GM12892 (cell line): ENCODE measurements around the gene INPP4B.
A peak's percentile ranks its signal among the peaks of the same experiment; 100 is the strongest.

Experiments used
- DNase-seq: peaks from one replicate; pipeline ENCODE4 v3.0.0; 2011; ENCODE audit not compliant: insufficient read length
- FAIRE-seq: peaks from 2 replicates; lab custom pipeline; 2011; peaks lifted over from hg19 to GRCh38; lab: Jason Lieb, UNC
- POLR2A ChIP-seq: IDR thresholded peaks from 2 replicates; pipeline ENCODE4 v1.6.1; 2011; ENCODE audit warnings: low read depth, low read length, control low read depth
- POLR2AphosphoS5 ChIP-seq: IDR thresholded peaks from 2 replicates; pipeline ENCODE4 v1.6.1; 2011; ENCODE audit warnings: low read depth, low read length, control low read depth
- TAF1 ChIP-seq: IDR thresholded peaks from 2 replicates; pipeline ENCODE4 v1.6.1; 2011; ENCODE audit warnings: low read depth, mild to moderate bottlenecking, control low read depth, low read length, borderline replicate concordance

INPP4B gene

DNA sequence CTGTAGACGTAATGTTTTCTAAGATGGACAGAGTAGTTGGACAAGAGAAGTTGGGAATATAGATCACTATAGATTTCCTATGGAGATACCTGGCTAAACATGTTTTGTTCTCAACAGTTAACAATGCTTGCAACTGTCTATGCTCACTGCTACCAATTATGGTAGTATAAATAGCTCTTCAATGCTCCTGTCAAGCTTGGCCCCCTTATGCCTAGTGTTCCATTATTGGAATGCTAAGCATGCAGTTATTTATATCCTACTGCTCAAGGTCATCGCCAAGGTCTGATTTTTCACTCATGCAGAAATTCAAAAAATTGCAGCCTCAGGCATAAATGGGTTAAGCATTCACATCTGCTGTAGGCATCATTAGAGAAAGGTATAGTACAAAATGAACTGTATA lies 690.8 kb downstream of the INPP4B start:
- DNase-seq (no peak), FAIRE-seq (no peak)
- TF ChIP-seq TAF1 (no peak), POLR2AphosphoS5 (no peak), POLR2A (no peak)

DNA sequence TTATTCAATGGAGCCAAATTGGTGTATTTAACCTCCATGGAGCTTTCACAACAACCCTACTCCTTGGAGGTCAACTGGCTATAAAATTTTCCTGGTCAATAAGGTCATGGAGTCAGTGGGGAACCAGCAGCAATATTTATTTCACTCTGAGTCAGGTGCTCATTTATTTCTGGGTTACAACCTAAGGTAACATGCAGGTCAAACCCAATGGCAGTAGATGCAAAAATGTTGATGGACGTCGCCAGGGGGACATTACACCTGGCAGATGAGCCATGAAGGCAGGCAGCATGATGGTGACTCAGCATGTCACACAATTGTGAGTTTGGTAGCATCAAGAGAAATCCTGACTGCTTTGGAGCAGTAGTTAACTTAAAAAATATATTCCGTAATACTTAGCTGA lies 695.6 kb downstream of the INPP4B start:
- TF ChIP-seq POLR2AphosphoS5 (no peak), POLR2A (no peak), TAF1 (no peak)
- no peak for DNase-seq
- no peak for FAIRE-seq

DNA sequence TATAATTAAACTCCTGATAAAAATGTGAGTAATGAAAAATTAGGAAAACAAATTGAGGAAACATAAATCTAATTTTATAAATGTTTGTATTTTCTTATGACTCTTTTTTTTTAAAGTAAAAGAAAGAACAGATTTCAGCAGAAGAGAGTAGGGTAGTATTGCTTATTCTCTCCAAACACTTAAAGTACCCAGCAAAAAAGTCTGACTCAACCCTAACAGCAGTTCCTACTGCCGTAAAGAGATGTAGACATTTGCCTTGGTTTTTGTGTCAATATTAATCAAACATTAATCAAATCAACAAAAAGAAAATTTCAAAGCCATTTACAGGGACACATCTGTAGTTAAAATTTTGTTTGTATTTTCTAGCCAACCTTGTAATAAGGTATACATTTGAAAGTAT lies 701.3 kb downstream of the INPP4B start:
- DNase-seq = no peak
- TF ChIP-seq POLR2AphosphoS5 (no peak), POLR2A (no peak), TAF1 (no peak)
- no peak for FAIRE-seq

DNA sequence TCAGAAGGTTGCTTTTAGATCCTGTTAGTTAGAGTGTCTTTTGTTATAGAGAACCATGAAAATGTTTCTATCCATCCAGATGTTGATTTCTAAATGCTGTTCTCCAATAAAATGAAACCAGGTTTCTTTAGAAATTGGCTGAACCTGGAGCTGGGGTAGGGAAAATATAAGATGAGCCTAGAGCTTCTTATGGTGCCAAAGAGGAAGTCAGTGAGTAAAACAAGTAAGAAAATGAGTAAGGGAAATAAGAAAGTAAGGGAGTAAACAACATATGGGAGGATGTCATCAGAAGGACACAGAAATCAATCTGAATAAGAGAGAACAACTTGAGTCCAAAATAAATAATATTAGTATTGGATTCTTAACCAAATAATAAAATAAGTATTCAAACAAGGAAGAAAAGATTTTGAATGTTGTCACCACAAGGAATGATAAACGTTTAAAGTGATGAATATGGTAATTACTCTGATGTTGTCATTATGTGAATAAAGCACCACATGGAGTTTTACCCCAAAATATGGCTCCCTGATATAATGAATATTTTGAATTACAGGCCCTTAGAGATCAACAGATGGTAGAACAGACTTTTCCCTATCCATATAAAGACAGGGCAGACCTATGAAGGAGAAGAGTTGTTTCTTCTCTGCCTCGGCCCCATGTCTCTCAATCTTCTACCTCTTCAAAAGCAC lies 703.6 kb downstream of the INPP4B start:
- DNase-seq (no peak), FAIRE-seq (no peak)
- no peak for TF ChIP-seq TAF1
- TF ChIP-seq POLR2A = no peak
- TF ChIP-seq POLR2AphosphoS5 = no peak

DNA sequence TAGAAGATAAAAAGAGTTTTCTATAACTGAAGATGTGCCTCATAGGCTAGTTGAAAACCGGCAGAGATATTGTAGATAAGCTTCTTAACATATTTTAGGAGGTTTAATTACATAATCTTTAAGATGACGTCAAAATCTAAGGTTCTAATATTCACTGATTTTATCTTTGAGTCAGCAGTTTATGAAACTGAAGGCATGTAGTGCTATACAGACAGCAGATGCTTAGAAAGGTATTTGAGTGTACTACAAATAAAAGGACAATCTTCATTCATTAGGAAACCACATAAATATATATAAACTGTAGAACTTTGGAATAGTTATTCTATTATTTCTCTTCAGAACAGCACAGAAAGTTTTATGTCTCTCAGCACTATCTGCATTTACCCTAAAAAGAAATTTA lies 704.9 kb downstream of the INPP4B start:
- no peak for DNase-seq
- no peak for FAIRE-seq
- TF ChIP-seq TAF1 = no peak
- no peak for TF ChIP-seq POLR2A
- no peak for TF ChIP-seq POLR2AphosphoS5

DNA sequence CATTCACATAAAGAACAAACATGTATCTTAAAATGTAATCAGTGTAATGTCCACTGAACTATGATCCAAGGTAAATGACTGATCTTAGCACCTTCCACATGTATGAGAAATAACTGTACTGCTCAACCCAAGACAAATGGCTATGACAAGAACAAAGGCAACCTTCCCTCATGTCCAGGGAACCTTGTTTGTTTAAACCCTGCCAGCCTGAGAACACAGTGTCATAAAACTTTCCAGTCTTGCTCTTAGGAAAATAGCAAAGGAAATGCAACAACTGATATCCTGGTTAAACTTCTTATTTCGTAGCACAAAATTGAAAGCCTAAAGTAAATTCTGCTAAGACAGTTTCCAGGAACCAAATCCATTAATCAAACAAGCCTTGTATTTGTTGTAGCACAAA lies 715.4 kb downstream of the INPP4B start:
- no peak for DNase-seq

DNA sequence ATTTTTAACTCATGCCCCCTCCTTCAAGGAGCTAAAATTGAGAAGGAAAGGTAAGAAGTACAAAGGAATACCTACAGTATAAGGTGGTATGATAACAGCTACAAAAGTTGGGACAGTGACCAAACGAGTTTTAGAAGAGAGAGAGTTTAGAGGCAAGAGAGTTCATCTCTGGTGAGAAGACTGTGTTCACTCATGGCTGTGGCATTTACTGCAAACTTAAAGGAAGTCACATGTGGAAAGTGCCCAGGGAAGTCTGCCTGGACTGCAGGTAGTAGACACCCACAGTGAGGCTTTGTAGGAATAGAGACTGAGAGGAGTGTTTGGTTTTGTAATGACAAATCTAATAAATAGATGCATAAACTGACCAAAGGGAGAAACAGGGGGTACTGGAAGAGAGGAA lies 716.2 kb downstream of the INPP4B start:
- FAIRE-seq = no peak
- no peak for TF ChIP-seq POLR2A
- TF ChIP-seq POLR2AphosphoS5 = no peak
- no peak for TF ChIP-seq TAF1

More for the DNA sequence above, 715.4 kb downstream of the INPP4B start:
- no peak for TF ChIP-seq POLR2A
- no peak for TF ChIP-seq POLR2AphosphoS5
- no peak for TF ChIP-seq TAF1
- FAIRE-seq = no peak

DNA sequence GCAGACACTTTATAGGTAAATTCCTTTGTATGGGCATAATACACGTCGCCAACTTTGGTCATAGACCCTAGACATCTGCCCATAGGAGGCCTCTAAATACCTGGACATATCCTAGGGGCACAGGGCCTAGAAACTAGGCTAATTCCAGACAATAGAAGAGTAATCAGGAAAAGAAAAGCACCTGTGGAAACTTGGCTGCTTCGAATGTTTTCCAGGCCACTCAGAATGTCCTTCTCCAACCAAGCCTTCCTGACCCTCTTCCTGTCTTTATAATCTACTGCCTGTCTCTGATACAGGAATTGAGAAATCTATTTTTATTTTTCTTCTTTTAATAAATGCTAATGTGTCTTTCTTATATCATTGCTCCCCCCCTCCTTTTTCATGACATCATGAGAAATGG lies 716.6 kb downstream of the INPP4B start:
- no peak for FAIRE-seq
- no peak for DNase-seq
- TF ChIP-seq TAF1 (no peak), POLR2A (no peak), POLR2AphosphoS5 (no peak)

More for the DNA sequence above, 716.2 kb downstream of the INPP4B start:
- DNase-seq = no peak

DNA sequence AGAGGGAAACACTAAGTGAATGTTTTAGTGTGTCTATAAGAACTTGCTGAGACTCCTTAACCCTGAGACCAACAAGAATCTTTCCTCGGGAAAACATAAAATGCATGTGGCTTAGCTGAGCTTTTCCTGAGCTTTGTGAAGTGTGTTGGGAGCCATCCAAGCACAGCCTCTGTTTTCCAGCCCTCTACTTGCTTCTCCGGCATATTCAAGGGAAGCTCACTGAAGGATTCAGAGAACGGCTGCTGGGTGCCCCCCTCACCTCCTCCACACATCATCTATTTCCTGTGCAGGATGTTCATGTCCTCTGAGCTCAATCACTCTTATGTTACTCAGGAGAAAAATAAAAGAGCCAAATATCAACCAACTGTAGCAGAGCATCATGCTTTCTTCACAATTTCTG lies 717.6 kb downstream of the INPP4B start:
- TF ChIP-seq POLR2AphosphoS5 (no peak), TAF1 (no peak), POLR2A (no peak)
- FAIRE-seq (no peak), DNase-seq (no peak)

DNA sequence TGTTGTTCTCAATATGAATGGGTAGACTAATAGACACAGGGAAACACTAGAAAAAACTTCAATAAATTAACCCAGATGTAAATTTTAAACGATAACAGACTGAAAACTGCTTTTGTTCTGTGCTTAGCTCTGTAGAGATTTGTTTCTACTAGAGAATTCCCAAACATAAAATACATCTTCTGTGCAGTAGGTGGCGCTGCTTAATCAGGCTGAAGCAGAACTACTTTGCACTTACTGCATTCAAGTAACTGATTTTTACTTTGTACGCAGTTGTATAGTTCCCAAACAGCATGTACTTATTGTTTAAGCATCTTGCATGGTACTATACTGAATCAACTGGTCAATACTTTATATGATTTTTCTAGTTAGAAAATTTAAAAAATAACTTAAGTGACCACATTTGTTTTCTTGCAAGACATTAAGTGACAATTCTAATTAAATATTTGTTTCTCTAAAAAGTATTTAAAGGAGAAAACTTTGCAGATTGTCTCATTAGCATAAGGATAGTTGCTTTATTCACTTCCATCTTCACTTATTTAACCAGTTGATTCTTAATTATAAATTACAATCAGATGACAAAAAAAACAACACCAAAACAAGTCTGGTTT lies 719.1 kb downstream of the INPP4B start:
- FAIRE-seq (peak; percentile 73), DNase-seq (no peak)
- no peak for TF ChIP-seq POLR2A
- no peak for TF ChIP-seq POLR2AphosphoS5
- no peak for TF ChIP-seq TAF1

DNA sequence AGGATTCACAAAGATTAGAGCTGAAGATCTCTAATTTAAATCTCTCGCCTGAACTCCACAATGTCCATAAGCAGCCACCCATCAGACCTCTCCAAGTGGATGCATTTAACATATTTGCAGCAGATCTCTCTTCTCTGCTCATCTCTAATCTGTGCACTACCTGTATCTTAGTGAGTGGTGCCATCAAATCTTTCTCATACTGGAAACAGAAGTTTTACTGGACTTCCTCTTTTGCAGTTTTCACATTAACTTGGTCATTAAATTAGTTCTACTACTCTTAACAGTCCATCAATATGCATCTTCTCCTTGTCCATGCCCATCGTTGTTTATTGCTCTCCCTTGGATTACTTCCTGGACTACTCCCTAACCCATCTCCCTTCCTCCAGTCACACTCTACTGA lies 721.2 kb downstream of the INPP4B start:
- FAIRE-seq = no peak
- TF ChIP-seq POLR2A (no peak), POLR2AphosphoS5 (no peak), TAF1 (no peak)
- DNase-seq = no peak

DNA sequence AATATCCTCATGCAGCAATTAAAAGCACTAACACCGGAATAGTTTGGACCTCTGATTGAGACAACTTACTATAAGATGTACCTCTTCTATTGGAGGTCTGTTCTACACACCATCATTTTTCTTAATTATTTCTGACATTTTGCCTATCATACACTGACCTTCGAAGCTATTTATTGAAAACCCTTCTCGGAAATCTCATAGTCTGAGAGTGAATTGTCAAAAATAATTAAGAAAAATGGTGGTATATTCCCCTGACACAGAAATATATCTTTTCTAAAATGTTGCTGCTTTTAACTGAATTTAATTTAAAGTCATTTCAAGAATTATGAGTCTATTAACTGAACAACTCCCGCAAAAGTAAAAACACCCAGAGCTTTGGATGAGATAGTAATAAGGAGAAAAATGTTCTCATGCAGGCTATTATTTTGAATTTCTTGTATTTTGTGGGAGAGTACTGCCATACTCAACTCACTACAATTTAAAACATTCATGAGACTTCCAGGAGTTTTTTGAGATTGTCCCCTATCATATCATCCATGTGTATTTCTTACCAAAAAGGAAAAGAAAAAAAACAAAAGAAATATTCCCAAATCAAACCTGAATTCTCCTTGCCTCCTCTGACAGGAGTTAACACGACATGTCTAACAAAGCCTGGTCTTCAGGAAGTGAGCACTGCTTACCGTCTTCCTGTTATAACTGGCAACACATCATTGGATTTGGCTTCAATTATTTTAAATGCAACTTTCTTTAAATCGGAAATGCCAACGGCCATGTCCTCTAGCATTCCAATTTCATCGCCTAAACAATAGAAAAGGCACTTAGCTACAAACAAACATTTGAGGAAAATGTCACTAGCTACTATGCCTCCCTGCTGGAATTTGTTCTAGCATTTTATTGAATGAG lies 724.4 kb downstream of the INPP4B start:
- DNase-seq (no peak), FAIRE-seq (no peak)
- no peak for TF ChIP-seq POLR2AphosphoS5
- no peak for TF ChIP-seq POLR2A
- TF ChIP-seq TAF1 = no peak

DNA sequence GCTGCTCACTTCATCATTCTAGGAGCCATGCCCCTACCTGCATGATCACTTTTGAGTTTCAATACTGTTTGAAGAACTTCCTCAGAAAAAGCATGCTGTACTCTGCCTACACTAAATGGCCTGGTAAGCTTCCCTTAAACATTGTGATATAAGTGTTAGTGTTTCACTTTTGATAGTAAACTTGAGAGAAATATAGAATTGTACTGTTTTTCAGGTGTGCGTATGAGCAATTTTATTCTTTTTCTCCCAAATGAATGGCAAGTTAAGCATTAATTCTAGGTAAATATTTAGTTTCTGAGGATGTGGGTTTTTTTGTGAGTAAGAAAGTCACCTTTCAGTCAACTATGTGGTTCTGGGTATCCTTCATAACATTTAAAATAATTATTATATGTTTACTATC lies 725.2 kb downstream of the INPP4B start:
- DNase-seq = no peak
- TF ChIP-seq POLR2AphosphoS5 (no peak), POLR2A (no peak), TAF1 (no peak)
- no peak for FAIRE-seq
